HG03095 (cell line): ENCODE measurements around the gene SHC2.
"Not testable (repeated sequence)": the region's sequence is repeated elsewhere in the genome, so short reads cannot be mapped to it uniquely, and the experiment has no call there.

Experiments
- ATAC-seq: cut with Tn5 transposase; IDR thresholded peaks from one replicate; pipeline ENCODE4 v1.9.1; 2021; ENCODE audit warnings: moderate library complexity; ENCODE audit not compliant: unreplicated experiment

The SHC2 gene

DNA sequence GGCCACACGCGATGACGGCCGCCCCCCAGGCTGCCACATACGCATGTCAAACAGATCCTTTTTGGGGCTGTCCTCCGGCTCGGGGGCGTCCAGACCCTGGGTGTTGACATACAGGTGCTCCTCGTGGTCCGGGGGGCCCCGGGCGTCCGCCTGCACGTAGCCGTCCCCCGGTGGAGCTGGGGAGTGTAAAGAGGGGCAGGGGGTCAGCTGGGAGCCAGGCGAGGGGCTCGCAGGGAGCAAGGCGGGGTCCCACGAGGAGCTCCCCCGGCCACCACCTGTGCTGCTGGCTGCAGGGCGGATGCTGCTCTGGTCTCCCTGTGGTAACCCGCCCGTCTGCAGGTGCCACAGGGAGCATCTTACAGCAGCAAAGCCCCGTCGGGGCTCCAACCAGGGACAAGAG lies 35.8 kb downstream of the SHC2 start:
- no peak for ATAC-seq

- no peak for ATAC-seq
These were observed 36.3 kb downstream of the SHC2 start for GRCh38 chr19:424546-424945.

- no peak for ATAC-seq
These were observed 37.0 kb downstream of the SHC2 start for GRCh38 chr19:423691-424466.

GRCh38 chr19:422917-423226 lies 38.0 kb downstream of the SHC2 start:
- ATAC-seq, result not testable (repeated sequence)

GRCh38 chr19:422213-422916 lies 38.5 kb downstream of the SHC2 start:
- no peak for ATAC-seq

GRCh38 chr19:419721-420515 lies 40.9 kb downstream of the SHC2 start:
- no peak for ATAC-seq

GRCh38 chr19:418761-419671 lies 41.8 kb downstream of the SHC2 start:
- no peak for ATAC-seq

GRCh38 chr19:416416-416815 lies 44.4 kb downstream of the SHC2 start:
- ATAC-seq, result no peak

DNA sequence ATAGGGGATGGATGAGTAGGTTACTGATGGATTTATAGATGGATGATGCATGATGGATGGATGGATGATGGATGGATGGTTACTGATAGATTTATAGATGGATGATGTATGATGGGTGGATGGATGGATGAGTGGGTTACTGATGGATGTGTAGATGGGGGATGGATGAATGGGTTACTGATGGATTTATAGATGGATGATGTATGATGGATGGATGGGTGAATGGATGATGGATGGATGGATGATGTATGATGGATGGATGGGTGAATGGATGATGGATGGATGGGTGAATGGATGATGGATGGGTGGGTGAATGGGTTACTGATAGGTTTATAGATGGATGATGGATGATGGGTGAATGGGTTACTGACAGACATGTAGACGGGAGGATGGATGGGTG lies 45.5 kb downstream of the SHC2 start:
- ATAC-seq, result no peak

DNA sequence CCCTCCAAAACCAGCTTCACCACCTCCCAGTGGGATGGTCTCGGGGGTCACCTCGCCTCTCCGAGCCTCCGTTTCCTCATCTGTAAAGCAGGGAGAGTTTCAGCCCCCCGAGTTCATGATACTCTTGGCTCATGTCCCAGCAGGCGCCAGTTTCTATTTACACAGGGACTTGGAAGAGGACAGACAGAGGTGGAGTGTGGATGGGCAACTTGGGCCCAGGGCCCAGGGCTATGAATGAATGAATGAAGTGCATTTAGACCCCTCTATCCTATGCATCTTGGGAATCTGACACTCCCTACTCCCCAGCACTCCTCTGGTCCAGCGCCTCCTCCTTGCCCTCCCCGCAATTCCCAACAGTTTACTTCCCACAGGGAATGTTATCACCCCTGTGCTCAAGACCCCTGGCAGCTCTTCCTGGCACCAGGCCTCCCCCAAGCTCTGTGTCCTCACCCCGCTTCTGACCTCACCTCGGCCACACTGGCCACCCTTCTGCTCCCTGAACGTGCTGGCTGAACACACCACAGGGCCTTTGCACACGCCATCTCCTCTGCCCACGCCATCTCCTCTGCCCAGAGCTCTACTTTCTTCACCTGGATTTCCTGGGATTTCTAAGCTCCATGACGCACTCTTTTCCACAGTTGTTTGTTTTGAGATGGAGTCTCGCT lies 46.9 kb downstream of the SHC2 start:
- no peak for ATAC-seq

DNA sequence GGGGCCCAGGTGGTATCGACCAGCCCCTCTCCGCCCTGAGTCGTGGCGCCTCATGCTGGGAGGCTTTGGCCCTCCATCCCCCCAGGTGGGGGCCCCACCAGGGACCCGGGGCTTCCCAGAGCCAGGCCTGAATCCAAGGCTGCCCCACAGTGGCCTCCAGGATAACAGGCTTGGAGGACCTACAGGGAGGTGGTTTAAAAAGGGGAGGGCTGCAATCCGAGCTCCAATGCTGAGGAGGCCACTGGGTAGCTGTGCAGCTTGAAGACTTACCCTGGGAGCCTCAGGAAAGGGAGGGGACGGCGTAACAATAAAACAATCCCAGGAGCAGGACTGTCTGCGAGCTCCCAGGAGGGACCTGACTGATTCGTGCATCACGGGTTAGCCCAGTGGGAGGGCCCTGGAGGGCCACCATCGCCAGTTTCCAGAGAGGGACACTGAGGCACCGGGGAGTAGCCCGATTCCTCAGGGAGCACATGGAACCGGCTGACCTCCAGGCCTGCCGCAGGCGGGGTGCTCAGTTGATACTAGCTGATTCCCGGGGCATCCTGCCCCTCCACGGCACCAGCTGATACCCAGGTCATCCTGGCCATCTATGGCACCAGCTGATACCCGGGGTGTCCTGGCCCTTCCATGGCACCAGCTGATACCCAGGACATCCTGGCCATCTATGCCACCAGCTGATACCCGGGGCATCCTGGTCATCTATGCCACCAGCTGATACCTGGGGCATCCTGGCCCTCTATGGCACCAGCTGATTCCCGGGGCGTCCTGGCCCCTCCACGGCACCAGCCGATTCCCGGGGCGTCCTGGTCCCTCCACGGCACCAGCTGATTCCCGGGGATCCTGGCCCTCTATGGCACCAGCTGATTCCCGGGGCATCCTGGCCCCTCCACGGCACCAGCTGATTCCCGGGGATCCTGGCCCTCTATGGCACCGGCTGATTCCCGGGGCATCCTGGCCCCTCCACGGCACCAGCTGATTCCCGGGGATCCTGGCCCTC lies 48.2 kb downstream of the SHC2 start:
- no peak for ATAC-seq

GRCh38 chr19:411723-412355 lies 49.0 kb downstream of the SHC2 start:
- no peak for ATAC-seq

DNA sequence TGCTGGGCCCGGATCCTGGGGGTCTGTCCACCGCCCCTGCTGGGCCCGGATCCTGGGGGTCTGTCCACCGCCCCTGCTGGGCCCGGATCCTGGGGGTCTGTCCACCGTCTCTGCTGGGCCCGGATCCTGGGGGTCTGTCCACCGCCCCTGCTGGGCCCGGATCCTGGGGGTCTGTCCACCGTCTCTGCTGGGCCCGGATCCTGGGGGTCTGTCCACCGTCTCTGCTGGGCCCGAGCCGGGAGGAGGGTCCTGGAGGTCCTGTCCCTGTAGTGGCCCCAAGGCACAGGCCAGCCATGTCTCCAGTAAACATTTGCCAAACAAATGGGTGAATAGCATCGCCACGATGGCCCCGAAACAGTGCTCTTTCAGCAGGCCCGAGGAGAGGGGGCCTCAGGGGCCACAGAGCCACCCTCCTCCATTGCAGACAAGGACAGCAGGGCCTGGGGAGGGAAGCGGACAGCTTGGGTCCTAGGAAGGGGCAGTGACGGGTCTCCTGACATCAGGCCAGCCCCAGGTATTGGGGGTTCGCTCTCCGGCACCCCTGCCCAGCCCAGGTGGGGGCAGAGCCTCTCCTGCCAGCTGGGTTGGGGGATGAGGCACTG lies 49.6 kb downstream of the SHC2 start:
- ATAC-seq, result not testable (repeated sequence)

- no peak for ATAC-seq
These were observed 50.5 kb downstream of the SHC2 start for GRCh38 chr19:410243-410781.

GRCh38 chr19:409516-410242 lies 51.2 kb downstream of the SHC2 start:
- ATAC-seq, result no peak

DNA sequence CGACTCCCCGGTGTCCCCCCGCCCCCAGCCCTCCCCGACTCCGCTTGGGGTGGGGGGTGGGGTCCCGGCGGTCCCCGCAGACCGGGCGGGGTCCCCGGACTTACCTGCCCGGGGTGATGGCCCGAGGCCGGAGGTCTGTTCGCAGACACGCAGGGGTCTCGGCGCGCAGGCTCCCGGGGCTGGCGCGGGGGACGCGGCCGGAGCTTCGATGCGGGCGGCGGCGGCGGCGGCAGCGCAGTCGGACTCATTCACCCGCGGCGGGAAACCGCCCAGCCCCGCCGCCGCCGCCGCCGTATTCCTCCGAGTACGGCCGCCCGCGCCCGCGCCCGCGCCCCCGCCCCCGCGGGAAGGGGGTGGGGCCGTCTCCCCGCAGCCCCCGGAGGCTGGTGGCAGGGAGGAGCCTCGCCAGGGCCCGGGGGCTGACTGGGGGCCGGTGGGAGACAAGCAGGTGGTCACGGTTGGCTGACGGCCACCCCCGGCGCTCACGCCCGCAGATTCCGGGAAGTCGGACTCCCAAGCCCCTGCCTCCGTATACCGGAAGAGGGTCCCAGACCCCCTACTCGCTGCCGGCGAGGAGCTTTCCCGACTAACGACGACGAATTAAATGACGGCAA lies 51.8 kb downstream of the SHC2 start, which contains the start of gene C2CD4C:
C2CD4C (minus strand) TSS at position 246 of the 614 bp plus-strand sequence. CDS start 786 bp downstream, outside the sequence.
- ATAC-seq, result no peak

- ATAC-seq, result no peak
These were observed 52.4 kb downstream of the SHC2 start for GRCh38 chr19:408441-408901.
